ENCODE results near the gene CD44. TPM values are rescaled to one million over a fixed set of nuclear protein-coding genes. Genes with fewer than 3 reads are reported as not detected.

CD44 gene
- total and polyA plus RNA-seq, 8 donors, result 332 to 693 (median 504) TPM

DNA sequence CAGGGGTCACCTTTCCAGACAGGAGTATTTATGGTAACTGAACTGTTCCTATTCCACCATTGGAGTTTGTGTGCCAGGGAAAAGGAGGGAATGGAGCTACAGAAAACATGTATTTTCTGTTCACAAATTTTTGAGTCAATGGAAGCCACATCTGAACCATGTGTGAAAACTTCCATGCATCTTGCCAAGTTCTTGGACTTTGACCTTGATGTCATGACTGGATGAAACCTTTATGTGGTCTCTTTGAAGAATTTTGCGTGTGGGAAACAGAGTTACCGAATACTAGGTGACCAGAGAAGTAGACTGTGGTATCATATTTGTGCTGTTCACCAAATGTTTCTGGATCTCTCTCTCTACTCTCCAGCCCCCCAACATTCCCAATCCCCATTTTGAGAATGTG lies 104.8 kb downstream of the CD44 start:
- intact Hi-C loops (cut with DNase I), result no loop called here
- ATAC-seq, result no peak
- no peaks in the 10 kb centered on the region for H3K9me3 ChIP-seq

DNA sequence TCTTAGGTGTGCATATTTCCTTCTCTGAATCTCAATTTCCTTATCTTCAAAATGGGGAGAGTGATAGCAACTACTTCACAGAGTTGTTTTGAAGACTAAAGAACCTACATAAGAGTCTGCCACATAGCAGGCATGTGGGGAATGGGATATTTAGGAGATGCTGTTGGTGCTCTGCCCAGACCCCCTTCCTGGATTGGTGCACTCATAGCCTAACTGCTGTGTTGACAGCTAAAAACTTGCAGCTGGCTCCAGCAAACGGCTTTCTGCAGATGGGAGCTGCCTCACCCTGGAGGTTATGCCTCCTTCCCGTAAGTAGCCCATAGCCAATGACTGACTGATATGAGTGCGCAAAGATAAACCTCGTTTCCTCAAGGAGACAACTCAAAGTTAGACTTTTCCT lies 106.1 kb downstream of the CD44 start:
- H3K27me3 ChIP-seq, result no peaks in the 10 kb centered on the region
- intact Hi-C loops (cut with DNase I), result no loop called here
- TF ChIP-seq, protein P1, sequence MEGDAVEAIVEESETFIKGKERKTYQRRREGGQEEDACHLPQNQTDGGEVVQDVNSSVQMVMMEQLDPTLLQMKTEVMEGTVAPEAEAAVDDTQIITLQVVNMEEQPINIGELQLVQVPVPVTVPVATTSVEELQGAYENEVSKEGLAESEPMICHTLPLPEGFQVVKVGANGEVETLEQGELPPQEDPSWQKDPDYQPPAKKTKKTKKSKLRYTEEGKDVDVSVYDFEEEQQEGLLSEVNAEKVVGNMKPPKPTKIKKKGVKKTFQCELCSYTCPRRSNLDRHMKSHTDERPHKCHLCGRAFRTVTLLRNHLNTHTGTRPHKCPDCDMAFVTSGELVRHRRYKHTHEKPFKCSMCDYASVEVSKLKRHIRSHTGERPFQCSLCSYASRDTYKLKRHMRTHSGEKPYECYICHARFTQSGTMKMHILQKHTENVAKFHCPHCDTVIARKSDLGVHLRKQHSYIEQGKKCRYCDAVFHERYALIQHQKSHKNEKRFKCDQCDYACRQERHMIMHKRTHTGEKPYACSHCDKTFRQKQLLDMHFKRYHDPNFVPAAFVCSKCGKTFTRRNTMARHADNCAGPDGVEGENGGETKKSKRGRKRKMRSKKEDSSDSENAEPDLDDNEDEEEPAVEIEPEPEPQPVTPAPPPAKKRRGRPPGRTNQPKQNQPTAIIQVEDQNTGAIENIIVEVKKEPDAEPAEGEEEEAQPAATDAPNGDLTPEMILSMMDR (IDR thresholded peaks at IDR 0.05), result no peak
- no peak for DNase-seq
- H3K4me3 ChIP-seq, result no peak overlapping the region
- no peak for ATAC-seq
- H3K9me3 ChIP-seq, result no peaks in the 10 kb centered on the region
- no peaks in the 10 kb centered on the region for H3K36me3 ChIP-seq
- H3K27ac ChIP-seq, result no peak overlapping the region
- H3K4me1 ChIP-seq, result peaks cover 0 to under 1% of the 10 kb centered on the region in 2 donors

More for the DNA sequence above, 104.8 kb downstream of the CD44 start:
- TF ChIP-seq, protein P1 (IDR thresholded peaks at IDR 0.05), result no peak
- Histone ChIP-seq H3K27me3 (no peaks in the 10 kb centered on the region), H3K4me3 (no peak overlapping the region), H3K36me3 (no peaks in the 10 kb centered on the region), H3K27ac (no peak overlapping the region), H3K4me1 (peaks cover 0 to 7% of the 10 kb centered on the region in 2 donors)
- no peak for DNase-seq

DNA sequence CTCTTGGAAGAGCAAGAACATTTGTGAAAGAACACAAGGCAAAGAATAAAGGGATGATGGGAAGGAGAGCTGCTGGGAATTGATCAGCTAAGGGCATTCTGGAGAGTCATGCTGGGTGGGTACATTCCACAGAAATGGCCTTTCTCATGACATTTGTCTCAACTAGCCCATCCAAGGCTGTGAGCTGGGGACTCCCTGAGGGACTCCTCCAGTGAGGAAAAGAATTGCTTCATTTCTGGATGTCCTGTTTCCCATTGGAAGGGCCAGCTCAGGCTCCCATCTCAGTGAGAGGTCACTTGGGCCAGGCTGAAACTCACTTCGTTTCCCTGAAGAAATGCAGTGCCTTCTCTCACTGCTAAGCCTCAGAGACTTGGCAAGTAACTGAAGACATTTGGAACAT lies 106.8 kb downstream of the CD44 start:
- H3K36me3 ChIP-seq, result no peaks in the 10 kb centered on the region
- H3K9me3 ChIP-seq, result no peaks in the 10 kb centered on the region
- H3K4me3 ChIP-seq, result no peak overlapping the region
- H3K27me3 ChIP-seq, result no peaks in the 10 kb centered on the region
- peaks cover 0 to 8% of the 10 kb centered on the region in 2 donors for H3K4me1 ChIP-seq
- intact Hi-C loops (cut with DNase I), result no loop called here
- no peak for DNase-seq
- no peak for ATAC-seq
- TF ChIP-seq, protein P1 (IDR thresholded peaks at IDR 0.05), result no peak
- no peak overlapping the region for H3K27ac ChIP-seq

DNA sequence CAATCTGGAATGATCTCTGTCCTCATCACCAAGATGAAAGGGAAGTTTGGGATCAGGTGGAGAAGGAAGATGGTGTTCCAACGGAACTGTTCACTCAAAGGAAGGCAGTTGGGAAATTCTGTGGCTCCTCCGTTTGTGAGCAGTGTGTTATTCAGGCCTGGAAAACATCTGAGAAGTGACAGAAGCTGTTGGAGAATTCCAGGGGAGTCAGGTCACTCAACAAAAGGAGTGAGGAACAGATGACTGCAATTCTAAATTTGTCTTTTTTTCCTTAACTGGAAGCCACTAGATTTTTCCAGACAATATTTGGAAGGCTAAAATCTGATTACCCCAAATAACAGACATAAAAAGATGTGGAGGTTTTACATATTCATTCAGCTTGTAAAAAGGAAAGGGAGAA lies 107.8 kb downstream of the CD44 start:
- Histone ChIP-seq H3K27me3 (no peaks in the 10 kb centered on the region), H3K4me1 (peaks cover 0 to 8% of the 10 kb centered on the region in 2 donors), H3K36me3 (no peaks in the 10 kb centered on the region), H3K4me3 (no peak overlapping the region), H3K9me3 (no peaks in the 10 kb centered on the region), H3K27ac (peak overlapping the region; percentile 29 to 51)
- ATAC-seq, result no peak
- TF ChIP-seq, protein P1 (IDR thresholded peaks at IDR 0.05), result no peak
- no peak for DNase-seq
- intact Hi-C loops (cut with DNase I), result no loop called here

DNA sequence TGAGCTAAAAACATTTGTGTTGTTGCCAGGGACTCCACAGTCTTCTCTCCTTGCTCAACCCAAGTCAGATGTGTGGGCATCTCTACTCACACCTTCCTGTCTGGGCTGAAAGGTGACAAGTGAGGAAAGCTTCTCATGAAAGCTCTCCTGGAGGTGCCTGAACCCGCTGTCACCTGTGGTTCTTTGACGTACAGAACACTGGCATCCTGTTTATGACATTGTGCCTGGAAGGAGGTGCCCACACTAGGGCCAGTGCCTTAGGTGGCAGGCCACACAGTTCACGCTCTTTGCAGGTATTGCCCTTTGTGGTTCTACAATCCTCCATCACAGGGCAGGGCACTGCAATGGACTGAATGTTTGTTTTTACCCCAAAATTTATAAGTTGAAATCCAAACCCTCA lies 108.5 kb downstream of the CD44 start:
- DNase-seq (no peak), ATAC-seq (peak; percentile 32)
- no peaks in the 10 kb centered on the region for H3K36me3 ChIP-seq
- no peaks in the 10 kb centered on the region for H3K9me3 ChIP-seq
- intact Hi-C loops (cut with DNase I), result no loop called here
- no peaks in the 10 kb centered on the region for H3K27me3 ChIP-seq
- TF ChIP-seq, protein P1 (IDR thresholded peaks at IDR 0.05), result no peak
- H3K27ac ChIP-seq, result peak overlapping the region in 1 of 2 donors; percentile 51
- no peak overlapping the region for H3K4me3 ChIP-seq
- H3K4me1 ChIP-seq, result peaks cover 0 to 8% of the 10 kb centered on the region in 2 donors

Measured in left lung (tissue), 10 donors.